Upper lobe of left lung (tissue), 4 donors: ENCODE results near the gene MOV10L1.

Experiments used
- EP300 ChIP-seq, 4 donors: sonication (generic); formaldehyde crosslinking; IDR thresholded peaks; one replicate each; pipeline ENCODE4 v1.5.1; 2017; ENCODE audit warnings: antibody characterized with exemption in 4 of 4, control low read depth in 2 of 4
- POLR2A ChIP-seq, 4 donors: fragments of 450-650 bp; IDR thresholded peaks; one replicate each; pipeline ENCODE4 v1.5.1; 2016 to 2017; ENCODE audit warnings: antibody characterized with exemption in 4 of 4, mild to moderate bottlenecking in 2 of 4

DNA sequence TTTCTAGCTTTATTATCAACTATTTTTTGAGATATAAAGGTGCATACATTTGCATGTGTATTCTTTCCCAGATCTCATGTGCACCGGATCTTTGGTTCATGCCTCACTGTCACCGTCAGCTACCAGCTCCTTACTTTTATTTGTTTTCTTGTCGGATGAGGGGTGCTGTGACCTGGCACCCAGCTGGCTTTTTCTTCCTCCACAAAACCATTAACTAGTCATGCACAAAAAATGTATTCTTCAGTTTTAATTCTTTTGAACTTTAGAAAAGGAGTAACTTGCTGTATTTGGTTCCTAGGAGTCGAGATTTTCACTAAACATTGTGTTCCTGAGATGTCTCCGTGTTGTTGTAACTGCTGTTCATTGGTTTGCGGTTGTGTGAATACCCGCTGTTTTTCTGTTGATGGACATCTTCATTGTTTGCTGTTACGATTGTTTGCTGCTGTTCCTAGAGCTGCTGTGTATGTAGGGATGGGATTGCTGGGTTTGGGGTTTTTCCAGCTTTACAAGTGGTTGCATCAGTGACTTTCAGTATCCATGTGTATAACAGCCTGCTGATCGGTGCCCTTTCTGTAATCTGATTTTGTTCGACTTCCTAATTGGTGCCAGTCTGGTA is 39.4 kb downstream of the MOV10L1 start:
- TF ChIP-seq EP300 (IDR thresholded peaks at IDR 0.05) = no peak
- TF ChIP-seq POLR2A (IDR thresholded peaks at IDR 0.05) = no peak
